SK-N-SH (cell line): ENCODE data around the gene TNFSF11. TPM values are rescaled to one million over a fixed set of nuclear protein-coding genes. Genes with fewer than 3 reads are reported as not detected.

ENCODE experiments used
- CTCF ChIA-PET: fragments of 300-600, 350-600 bp; formaldehyde crosslinking; extraction: SDS; loops from one replicate; lab custom pipeline; 2021; lab: Yijun Ruan, JAX
- POLR2A ChIA-PET: fragments of 350-600 bp; sonication (Branson Sonifier 250); formaldehyde crosslinking; extraction: SDS; loops from one replicate; lab custom pipeline; 2020; ENCODE audit warnings: antibody characterized with exemption, inconsistent platforms; lab: Yijun Ruan, JAX
- DNase-seq: peaks from one replicate; pipeline ENCODE4 v3.0.0; 2012
- H2AFZ ChIP-seq: fragments of 200-600 bp; sonication (generic); 2 replicates; pipeline ENCODE4 v1.8.1; 2016; ENCODE audit warnings: antibody characterized with exemption, mild to moderate bottlenecking, low read depth
- H3F3A ChIP-seq: fragments of 200-600 bp; sonication (generic); replicated peaks from 2 replicates; pipeline ENCODE3; 2016; ENCODE audit warnings: antibody characterized with exemption, mild to moderate bottlenecking; ENCODE audit not compliant: insufficient read depth
- H3K27ac ChIP-seq, 2 experiments: fragments of 200-500 bp in 1 of 2; fragments of 200-600 bp in 1 of 2; sonication (Bioruptor generic) in 1 of 2; sonication (generic), shearing (Covaris generic) in 1 of 2; 2 replicates each; pipeline versions ENCODE4 v1.5.1 to v1.6.1; 2014 to 2016; ENCODE audit warnings: low read depth in 2 of 2, inconsistent platforms in 1 of 2, low read length in 1 of 2, mild to moderate bottlenecking in 1 of 2, mixed read lengths in 1 of 2
- H3K27me3 ChIP-seq: fragments of 200-600 bp; sonication (generic), shearing (Covaris generic); 2 replicates; pipeline ENCODE4 v1.6.1; 2016; ENCODE audit warnings: mixed run types; ENCODE audit not compliant: insufficient read depth
- H3K36me3 ChIP-seq, 2 experiments: fragments of 200-500 bp in 1 of 2; fragments of 200-600 bp in 1 of 2; sonication (Bioruptor generic) in 1 of 2; sonication (generic) in 1 of 2; replicated peaks in 1 of 2; 2 replicates each; pipeline versions ENCODE3 to v1.5.1; 2014 to 2016; ENCODE audit warnings: low read length in 1 of 2, mild to moderate bottlenecking in 1 of 2; ENCODE audit not compliant: insufficient read depth in 2 of 2, control insufficient read depth in 1 of 2
- H3K4me1 ChIP-seq, 2 experiments: fragments of 200-500 bp in 1 of 2; fragments of 200-600 bp in 1 of 2; sonication (Bioruptor generic) in 1 of 2; sonication (generic), shearing (Covaris generic) in 1 of 2; 2 replicates each; pipeline versions ENCODE4 v1.5.1 to v1.6.1; 2014 to 2016; ENCODE audit warnings: low read depth in 1 of 2, low read length in 1 of 2, mixed run types in 1 of 2; ENCODE audit not compliant: insufficient read depth in 2 of 2, control insufficient read depth in 1 of 2
- H3K4me2 ChIP-seq: fragments of 200-600 bp; sonication (generic), shearing (Covaris generic); 2 replicates; pipeline ENCODE4 v1.6.1; 2017; ENCODE audit warnings: mixed run types
- H3K4me3 ChIP-seq, 2 experiments: fragments of 200-500 bp in 1 of 2; fragments of 200-600 bp in 1 of 2; sonication (Bioruptor generic) in 1 of 2; sonication (generic), shearing (Covaris generic) in 1 of 2; 2 replicates each; pipeline versions ENCODE4 v1.5.1 to v1.8.1; 2014 to 2016; ENCODE audit warnings: low read depth in 2 of 2, inconsistent platforms in 1 of 2, low read length in 1 of 2, mild to moderate bottlenecking in 1 of 2, mixed read lengths in 1 of 2, moderate library complexity in 1 of 2
- H3K79me2 ChIP-seq: fragments of 200-600 bp; sonication (generic); 2 replicates; pipeline ENCODE4 v1.8.1; 2017; ENCODE audit warnings: mild to moderate bottlenecking; ENCODE audit not compliant: insufficient read depth
- H3K9ac ChIP-seq: fragments of 200-600 bp; sonication (generic); 2 replicates; pipeline ENCODE4 v1.6.1; 2017; ENCODE audit warnings: mixed run types
- H3K9me2 ChIP-seq: fragments of 200-600 bp; sonication (generic); 2 replicates; pipeline ENCODE4 v1.6.1; 2017; ENCODE audit warnings: mixed run types
- H3K9me3 ChIP-seq: fragments of 200-600 bp; sonication (generic); 2 replicates; pipeline ENCODE4 v1.6.1; 2017; ENCODE audit warnings: mixed run types, mild to moderate bottlenecking, moderate library complexity
- H4K20me1 ChIP-seq: fragments of 200-600 bp; sonication (generic); 2 replicates; pipeline ENCODE4 v1.6.1; 2017; ENCODE audit warnings: mild to moderate bottlenecking, mixed run types; ENCODE audit not compliant: insufficient read depth
- EZH2phosphoT487 ChIP-seq: fragments of 200-600 bp; sonication (generic); IDR thresholded peaks from 2 replicates; pipeline ENCODE4 v1.6.1; 2017; ENCODE audit warnings: low read depth, mixed run types, mild to moderate bottlenecking, antibody characterized with exemption, moderate library complexity, borderline replicate concordance
- FOSL2 ChIP-seq: IDR thresholded peaks from 2 replicates; pipeline ENCODE4 v1.4.0; 2012; ENCODE audit warnings: low read depth, mild to moderate bottlenecking, moderate library complexity, borderline replicate concordance
- GABPA ChIP-seq: IDR thresholded peaks from 2 replicates; pipeline ENCODE4 v1.4.0; 2012; ENCODE audit warnings: low read depth, mild to moderate bottlenecking
- MEF2A ChIP-seq: IDR thresholded peaks from 2 replicates; pipeline ENCODE4 v1.4.0; 2012; ENCODE audit warnings: low read depth, borderline replicate concordance
- MXI1 ChIP-seq: IDR thresholded peaks from 2 replicates; pipeline ENCODE4 v1.6.1; 2012; ENCODE audit warnings: mild to moderate bottlenecking, low read depth, low read length, improper control_type of control experiment
- RAD21 ChIP-seq: IDR thresholded peaks from 2 replicates; pipeline ENCODE4 v1.6.1; 2012; ENCODE audit warnings: mild to moderate bottlenecking, low read length
- RCOR1 ChIP-seq: fragments of 150-350 bp; IDR thresholded peaks from 2 replicates; pipeline ENCODE4 v1.6.1; 2017; ENCODE audit warnings: antibody characterized with exemption, low read length
- RFX5 ChIP-seq: IDR thresholded peaks from 2 replicates; pipeline ENCODE4 v1.6.1; 2012; ENCODE audit warnings: mild to moderate bottlenecking, improper control_type of control experiment, low read length
- SIN3A ChIP-seq: IDR thresholded peaks from 2 replicates; pipeline ENCODE4 v1.6.1; 2012; ENCODE audit warnings: low read depth, mild to moderate bottlenecking, low read length, moderate library complexity, borderline replicate concordance
- TAF1 ChIP-seq: IDR thresholded peaks from 2 replicates; pipeline ENCODE4 v1.6.1; 2012; ENCODE audit warnings: low read depth, mild to moderate bottlenecking, low read length, moderate library complexity, borderline replicate concordance
- TCF12 ChIP-seq: IDR thresholded peaks from 2 replicates; pipeline ENCODE4 v1.4.0; 2012
- YY1 ChIP-seq: IDR thresholded peaks from 2 replicates; pipeline ENCODE4 v1.4.0; 2012; ENCODE audit warnings: low read depth, mild to moderate bottlenecking
- WGBS: methylation state at CpG from one replicate; pipeline ENCODE4 v1.1.6; 2017; ENCODE audit warnings: low lambda C conversion rate; 5-methylcytosine and 5-hydroxymethylcytosine counted together
- polyA plus RNA-seq, 3 experiments: library from polyadenylated mRNA; depleted of rRNA; stranded (reverse); fragments of >200 nt; gene quantifications; 2 replicates each; pipeline ENCODE4 v1.2.3, GENCODE V29; 2012
- TF ChIP-seq, protein P1 (sequence below): IDR thresholded peaks from 2 replicates; pipeline ENCODE4 v1.4.0; 2012; ENCODE audit warnings: low read depth, borderline replicate concordance
- TF ChIP-seq, protein P2 (sequence below): IDR thresholded peaks from 2 replicates; pipeline ENCODE4 v1.4.0; 2012; ENCODE audit warnings: low read depth, borderline replicate concordance
- TF ChIP-seq, protein P3 (sequence below): IDR thresholded peaks from 2 replicates; pipeline ENCODE4 v1.4.0; 2012; ENCODE audit warnings: low read depth
- TF ChIP-seq, protein P4 (sequence below): IDR thresholded peaks from 2 replicates; pipeline ENCODE4; 2012
- TF ChIP-seq, protein P5 (sequence below): fragments of 150-350 bp; IDR thresholded peaks from 2 replicates; pipeline ENCODE4 v1.6.1; 2017; ENCODE audit warnings: antibody characterized with exemption, low read length, low read depth, borderline replicate concordance
- TF ChIP-seq, protein P6 (sequence below): fragments of 150-350 bp; IDR thresholded peaks from 2 replicates; pipeline ENCODE4 v1.6.1; 2016; ENCODE audit warnings: mild to moderate bottlenecking, low read depth, low read length

The TNFSF11 gene
- polyA plus RNA-seq, 1 of the 3 experiments (the other 2 are of a cell fraction): not detected

DNA sequence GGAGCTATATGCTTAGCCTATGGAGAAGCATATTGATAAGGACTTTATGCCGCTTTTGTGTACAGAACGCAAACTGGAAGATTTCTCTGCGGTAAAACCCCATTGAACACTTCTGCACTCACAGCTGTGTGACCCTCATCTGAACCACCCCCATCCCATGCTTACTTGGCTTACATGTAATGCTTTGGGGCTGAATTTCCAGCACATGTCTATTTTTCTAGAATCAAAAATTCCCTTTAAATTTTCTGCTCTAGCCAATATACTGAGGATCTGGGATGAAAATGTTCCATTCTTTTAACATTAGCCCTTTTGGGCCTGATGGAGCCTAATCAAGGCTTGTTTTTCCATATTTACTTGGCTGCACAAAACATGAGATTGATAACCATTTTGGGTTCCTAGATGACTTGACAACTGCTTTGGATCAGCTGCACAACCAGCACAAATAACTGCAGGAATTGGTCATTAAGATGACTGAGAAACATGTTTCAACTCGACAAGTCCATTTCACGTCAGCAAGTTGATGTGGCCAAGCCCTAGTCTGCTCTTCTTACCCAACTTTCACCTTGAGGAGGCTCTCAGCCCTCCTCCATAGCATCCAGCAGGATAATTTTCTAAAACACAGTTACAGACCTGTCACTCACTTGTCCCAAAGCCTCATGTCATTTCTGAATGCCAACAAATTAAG, 52.4 kb downstream of the TNFSF11 start (continued):
- TF ChIP-seq, protein P1, sequence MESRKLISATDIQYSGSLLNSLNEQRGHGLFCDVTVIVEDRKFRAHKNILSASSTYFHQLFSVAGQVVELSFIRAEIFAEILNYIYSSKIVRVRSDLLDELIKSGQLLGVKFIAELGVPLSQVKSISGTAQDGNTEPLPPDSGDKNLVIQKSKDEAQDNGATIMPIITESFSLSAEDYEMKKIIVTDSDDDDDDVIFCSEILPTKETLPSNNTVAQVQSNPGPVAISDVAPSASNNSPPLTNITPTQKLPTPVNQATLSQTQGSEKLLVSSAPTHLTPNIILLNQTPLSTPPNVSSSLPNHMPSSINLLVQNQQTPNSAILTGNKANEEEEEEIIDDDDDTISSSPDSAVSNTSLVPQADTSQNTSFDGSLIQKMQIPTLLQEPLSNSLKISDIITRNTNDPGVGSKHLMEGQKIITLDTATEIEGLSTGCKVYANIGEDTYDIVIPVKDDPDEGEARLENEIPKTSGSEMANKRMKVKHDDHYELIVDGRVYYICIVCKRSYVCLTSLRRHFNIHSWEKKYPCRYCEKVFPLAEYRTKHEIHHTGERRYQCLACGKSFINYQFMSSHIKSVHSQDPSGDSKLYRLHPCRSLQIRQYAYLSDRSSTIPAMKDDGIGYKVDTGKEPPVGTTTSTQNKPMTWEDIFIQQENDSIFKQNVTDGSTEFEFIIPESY: no peak
- TF ChIP-seq, protein P2, sequence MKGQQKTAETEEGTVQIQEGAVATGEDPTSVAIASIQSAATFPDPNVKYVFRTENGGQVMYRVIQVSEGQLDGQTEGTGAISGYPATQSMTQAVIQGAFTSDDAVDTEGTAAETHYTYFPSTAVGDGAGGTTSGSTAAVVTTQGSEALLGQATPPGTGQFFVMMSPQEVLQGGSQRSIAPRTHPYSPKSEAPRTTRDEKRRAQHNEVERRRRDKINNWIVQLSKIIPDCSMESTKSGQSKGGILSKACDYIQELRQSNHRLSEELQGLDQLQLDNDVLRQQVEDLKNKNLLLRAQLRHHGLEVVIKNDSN: no peak
- no peak for TF ChIP-seq RFX5
- TF ChIP-seq, protein P3, sequence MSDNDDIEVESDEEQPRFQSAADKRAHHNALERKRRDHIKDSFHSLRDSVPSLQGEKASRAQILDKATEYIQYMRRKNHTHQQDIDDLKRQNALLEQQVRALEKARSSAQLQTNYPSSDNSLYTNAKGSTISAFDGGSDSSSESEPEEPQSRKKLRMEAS: no peak
- TF ChIP-seq, protein P4, sequence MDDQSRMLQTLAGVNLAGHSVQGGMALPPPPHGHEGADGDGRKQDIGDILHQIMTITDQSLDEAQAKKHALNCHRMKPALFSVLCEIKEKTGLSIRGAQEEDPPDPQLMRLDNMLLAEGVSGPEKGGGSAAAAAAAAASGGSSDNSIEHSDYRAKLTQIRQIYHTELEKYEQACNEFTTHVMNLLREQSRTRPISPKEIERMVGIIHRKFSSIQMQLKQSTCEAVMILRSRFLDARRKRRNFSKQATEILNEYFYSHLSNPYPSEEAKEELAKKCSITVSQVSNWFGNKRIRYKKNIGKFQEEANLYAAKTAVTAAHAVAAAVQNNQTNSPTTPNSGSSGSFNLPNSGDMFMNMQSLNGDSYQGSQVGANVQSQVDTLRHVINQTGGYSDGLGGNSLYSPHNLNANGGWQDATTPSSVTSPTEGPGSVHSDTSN: no peak
- TF ChIP-seq TCF12: no peak

DNA sequence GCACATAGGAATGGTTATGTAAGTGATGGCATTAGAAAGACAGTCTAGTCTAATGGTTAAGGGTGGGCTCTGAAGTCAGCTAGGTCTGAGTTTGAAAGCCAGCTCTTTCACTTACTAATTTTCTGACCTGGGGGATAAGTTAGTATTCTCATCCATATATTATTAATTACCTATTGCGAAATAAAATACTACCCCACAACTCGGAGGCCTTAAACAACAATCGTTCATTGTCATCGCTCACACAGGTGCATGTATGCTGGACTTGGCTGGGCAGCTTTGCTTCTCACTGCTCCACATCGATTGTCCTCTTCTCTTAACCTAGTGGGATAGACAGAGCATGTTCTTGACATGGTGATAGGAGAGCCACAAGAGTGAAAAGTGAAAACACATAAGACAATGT, 54.7 kb downstream of the TNFSF11 start:
- no peaks in the 10 kb centered on the region for H3F3A ChIP-seq
- no peaks in the 10 kb centered on the region for H3K79me2 ChIP-seq
- H3K27me3 ChIP-seq: no peaks in the 10 kb centered on the region; the same call in 1 of the 2 replicates
- DNase-seq: no peak
- H3K4me1 ChIP-seq: no peaks in the 10 kb centered on the region
- no peak overlapping the region for H3K27ac ChIP-seq
- WGBS: 58% methylated on average over 5 of the region's 5 CpGs
- no peaks in the 10 kb centered on the region for H4K20me1 ChIP-seq
- H3K9me2 ChIP-seq: no peaks in the 10 kb centered on the region
- H3K4me2 ChIP-seq: no peak overlapping the region
- no peak overlapping the region for H3K9ac ChIP-seq
- POLR2A ChIA-PET: no interaction called here
- TF ChIP-seq, protein P5, sequence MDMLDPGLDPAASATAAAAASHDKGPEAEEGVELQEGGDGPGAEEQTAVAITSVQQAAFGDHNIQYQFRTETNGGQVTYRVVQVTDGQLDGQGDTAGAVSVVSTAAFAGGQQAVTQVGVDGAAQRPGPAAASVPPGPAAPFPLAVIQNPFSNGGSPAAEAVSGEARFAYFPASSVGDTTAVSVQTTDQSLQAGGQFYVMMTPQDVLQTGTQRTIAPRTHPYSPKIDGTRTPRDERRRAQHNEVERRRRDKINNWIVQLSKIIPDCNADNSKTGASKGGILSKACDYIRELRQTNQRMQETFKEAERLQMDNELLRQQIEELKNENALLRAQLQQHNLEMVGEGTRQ: no peak
- TF ChIP-seq MXI1 (no peak), SIN3A (no peak), MEF2A (no peak), RCOR1 (no peak), TAF1 (no peak), FOSL2 (no peak), RAD21 (no peak), YY1 (no peak), GABPA (no peak), EZH2phosphoT487 (no peak)
- TF ChIP-seq, protein P3: no peak
- TF ChIP-seq, protein P6, sequence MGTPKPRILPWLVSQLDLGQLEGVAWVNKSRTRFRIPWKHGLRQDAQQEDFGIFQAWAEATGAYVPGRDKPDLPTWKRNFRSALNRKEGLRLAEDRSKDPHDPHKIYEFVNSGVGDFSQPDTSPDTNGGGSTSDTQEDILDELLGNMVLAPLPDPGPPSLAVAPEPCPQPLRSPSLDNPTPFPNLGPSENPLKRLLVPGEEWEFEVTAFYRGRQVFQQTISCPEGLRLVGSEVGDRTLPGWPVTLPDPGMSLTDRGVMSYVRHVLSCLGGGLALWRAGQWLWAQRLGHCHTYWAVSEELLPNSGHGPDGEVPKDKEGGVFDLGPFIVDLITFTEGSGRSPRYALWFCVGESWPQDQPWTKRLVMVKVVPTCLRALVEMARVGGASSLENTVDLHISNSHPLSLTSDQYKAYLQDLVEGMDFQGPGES: no peak
- no peak overlapping the region for H3K4me3 ChIP-seq
- H3K9me3 ChIP-seq: no peaks in the 10 kb centered on the region
- CTCF ChIA-PET: interaction anchor here (1.5 kb wide), 1 partner anchor 33 kb away, joined by 4 read pairs; no protein-coding TSS in a partner anchor
- no peak overlapping the region for H2AFZ ChIP-seq
- H3K36me3 ChIP-seq: no peaks in the 10 kb centered on the region
